Middle frontal gyrus (tissue), 1 donor: ENCODE results near the gene MYLK4.

Source experiments
- DNase-seq: peaks from one replicate; pipeline ENCODE4 v3.0.0-alpha.2; 2015; ENCODE audit warnings: low spot score; ENCODE audit errors: extremely low spot score

MYLK4 gene

GRCh38 chr6:2734488-2735166 is 16.1 kb downstream of the MYLK4 start:
- no peak for DNase-seq

GRCh38 chr6:2733736-2734480 is 16.8 kb downstream of the MYLK4 start:
- DNase-seq, result no peak

GRCh38 chr6:2733324-2733723 is 17.4 kb downstream of the MYLK4 start:
- no peak for DNase-seq

- DNase-seq, result no peak
Observed at GRCh38 chr6:2732503-2733089, 18.1 kb downstream of the MYLK4 start.

- no peak for DNase-seq
Observed at GRCh38 chr6:2731281-2731909, 19.3 kb downstream of the MYLK4 start.

- DNase-seq, result no peak
Observed at GRCh38 chr6:2730353-2731107, 20.2 kb downstream of the MYLK4 start.

- DNase-seq, result no peak
Observed at GRCh38 chr6:2729921-2730320, 20.8 kb downstream of the MYLK4 start.

GRCh38 chr6:2725999-2726567 is 24.6 kb downstream of the MYLK4 start:
- no peak for DNase-seq

- no peak for DNase-seq
Observed at GRCh38 chr6:2725364-2725988, 25.2 kb downstream of the MYLK4 start.

- no peak for DNase-seq
Observed at GRCh38 chr6:2721219-2721618, 29.5 kb downstream of the MYLK4 start.

- no peak for DNase-seq
Observed at GRCh38 chr6:2719093-2719455, 31.6 kb downstream of the MYLK4 start.

GRCh38 chr6:2718334-2719092 is 32.2 kb downstream of the MYLK4 start:
- DNase-seq, result no peak

- DNase-seq, result no peak
Observed at GRCh38 chr6:2716936-2717700, 33.6 kb downstream of the MYLK4 start.

GRCh38 chr6:2715737-2716136 is 35.0 kb downstream of the MYLK4 start:
- DNase-seq, result no peak

GRCh38 chr6:2714111-2714895 is 36.4 kb downstream of the MYLK4 start:
- DNase-seq, result no peak

- no peak for DNase-seq
Observed at GRCh38 chr6:2713473-2714110, 37.1 kb downstream of the MYLK4 start.

GRCh38 chr6:2712102-2712501 is 38.6 kb downstream of the MYLK4 start:
- no peak for DNase-seq

GRCh38 chr6:2710412-2710811 is 40.3 kb downstream of the MYLK4 start:
- DNase-seq, result no peak
